DND-41 (cell line): ENCODE data around the gene ADH1C.

ENCODE experiments used
- ATAC-seq: fragments of 200-7000 bp; cut with Tn5 transposase; 3 replicates; pipeline ENCODE4 v1.9.1; 2021; ENCODE audit warnings: low read depth; ENCODE audit not compliant: insufficient read depth
- DNase-seq: peaks from one replicate; pipeline ENCODE4 v3.0.0-alpha.2; 2020
- H2AFZ ChIP-seq: 2 replicates; pipeline ENCODE4 v1.6.0; 2012; ENCODE audit warnings: low read depth, low read length
- H3K27ac ChIP-seq: 2 replicates; pipeline ENCODE4 v1.5.1; 2012; ENCODE audit warnings: low read length, inconsistent platforms
- H3K27me3 ChIP-seq: fragments of 200-600 bp; sonication (generic); 2 replicates; pipeline ENCODE4 v1.6.0; 2012; ENCODE audit warnings: low read length, mild to moderate bottlenecking, inconsistent platforms; ENCODE audit not compliant: insufficient read depth, poor library complexity
- H3K36me3 ChIP-seq: 2 replicates; pipeline ENCODE4 v1.5.1; 2012; ENCODE audit warnings: low read length, inconsistent platforms; ENCODE audit not compliant: insufficient read depth
- H3K4me1 ChIP-seq: 2 replicates; pipeline ENCODE4 v1.5.1; 2012; ENCODE audit warnings: mild to moderate bottlenecking, low read length; ENCODE audit not compliant: insufficient read depth
- H3K4me2 ChIP-seq: 2 replicates; pipeline ENCODE4 v1.6.0; 2012; ENCODE audit warnings: mild to moderate bottlenecking, moderate library complexity, low read length, inconsistent platforms; ENCODE audit not compliant: insufficient read depth
- H3K4me3 ChIP-seq, 2 experiments: fragments of 200-600 bp in 1 of 2; shearing (Covaris generic) in 1 of 2; 2 replicates each; pipeline ENCODE4 v1.5.1; 2012 to 2016; ENCODE audit warnings: inconsistent platforms in 2 of 2, low read length in 2 of 2, mild to moderate bottlenecking in 2 of 2, low read depth in 1 of 2, moderate library complexity in 1 of 2
- H3K79me2 ChIP-seq: 2 replicates; pipeline ENCODE4 v1.6.0; 2012; ENCODE audit warnings: low read length, inconsistent platforms; ENCODE audit not compliant: insufficient read depth
- H3K9ac ChIP-seq: 2 replicates; pipeline ENCODE4 v1.6.0; 2012; ENCODE audit warnings: low read depth, mild to moderate bottlenecking, inconsistent platforms, low read length, moderate library complexity
- H3K9me3 ChIP-seq: 2 replicates; pipeline ENCODE4 v1.5.1; 2012; ENCODE audit warnings: low read length, moderate library complexity, mild to moderate bottlenecking, inconsistent platforms; ENCODE audit not compliant: insufficient read depth, severe bottlenecking
- H4K20me1 ChIP-seq: 2 replicates; pipeline ENCODE4 v1.6.0; 2012; ENCODE audit warnings: low read length; ENCODE audit not compliant: insufficient read depth
- EZH2 ChIP-seq: IDR thresholded peaks from 3 replicates; pipeline ENCODE4 v1.6.1; 2012; ENCODE audit warnings: borderline replicate concordance, low read depth, mild to moderate bottlenecking, moderate library complexity, low read length, inconsistent platforms; ENCODE audit not compliant: severe bottlenecking
- TF ChIP-seq, protein P1 (sequence below): IDR thresholded peaks from 2 replicates; pipeline ENCODE4 v1.5.1; 2012; ENCODE audit warnings: borderline replicate concordance, low read length, moderate library complexity, mild to moderate bottlenecking; ENCODE audit not compliant: poor library complexity, severe bottlenecking; ENCODE audit errors: extremely low read depth

ADH1C gene

DNA sequence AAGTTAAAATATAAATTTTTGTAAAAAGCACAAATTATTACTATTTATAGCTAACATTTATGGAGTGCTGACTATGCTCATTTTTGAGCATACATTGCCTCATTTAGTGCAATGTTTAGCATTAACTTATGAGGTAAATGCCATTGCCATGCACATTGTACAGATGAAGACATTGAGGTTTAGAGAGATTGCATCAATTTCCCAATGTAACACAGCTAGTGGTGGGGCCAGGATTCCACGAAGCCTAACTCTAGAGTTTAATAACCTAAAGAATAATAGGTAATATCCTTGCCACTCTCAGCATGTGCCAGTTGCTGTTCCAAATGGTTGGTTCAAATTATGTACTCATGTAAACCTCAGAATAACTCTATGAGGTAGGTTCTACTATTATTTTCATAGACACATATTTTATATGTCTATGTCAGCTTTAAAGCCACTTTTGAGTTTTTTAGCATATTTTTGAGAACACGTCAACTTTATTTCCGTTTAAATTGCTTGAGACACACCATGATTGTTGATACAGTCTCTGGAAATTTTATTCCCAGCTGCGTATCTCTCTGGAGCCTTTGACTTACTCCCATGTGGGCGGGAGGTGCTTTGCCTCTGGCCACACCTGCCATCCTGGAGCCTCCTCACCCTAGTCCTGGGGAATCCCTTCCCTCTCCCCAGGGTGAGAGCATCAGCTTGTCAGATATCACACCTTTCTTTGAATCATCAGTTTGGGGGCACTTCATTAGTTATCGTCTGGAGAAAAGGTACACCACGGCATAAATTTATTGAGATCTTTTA, 51.0 kb downstream of the ADH1C start:
- no peak for TF ChIP-seq EZH2
- TF ChIP-seq, protein P1, sequence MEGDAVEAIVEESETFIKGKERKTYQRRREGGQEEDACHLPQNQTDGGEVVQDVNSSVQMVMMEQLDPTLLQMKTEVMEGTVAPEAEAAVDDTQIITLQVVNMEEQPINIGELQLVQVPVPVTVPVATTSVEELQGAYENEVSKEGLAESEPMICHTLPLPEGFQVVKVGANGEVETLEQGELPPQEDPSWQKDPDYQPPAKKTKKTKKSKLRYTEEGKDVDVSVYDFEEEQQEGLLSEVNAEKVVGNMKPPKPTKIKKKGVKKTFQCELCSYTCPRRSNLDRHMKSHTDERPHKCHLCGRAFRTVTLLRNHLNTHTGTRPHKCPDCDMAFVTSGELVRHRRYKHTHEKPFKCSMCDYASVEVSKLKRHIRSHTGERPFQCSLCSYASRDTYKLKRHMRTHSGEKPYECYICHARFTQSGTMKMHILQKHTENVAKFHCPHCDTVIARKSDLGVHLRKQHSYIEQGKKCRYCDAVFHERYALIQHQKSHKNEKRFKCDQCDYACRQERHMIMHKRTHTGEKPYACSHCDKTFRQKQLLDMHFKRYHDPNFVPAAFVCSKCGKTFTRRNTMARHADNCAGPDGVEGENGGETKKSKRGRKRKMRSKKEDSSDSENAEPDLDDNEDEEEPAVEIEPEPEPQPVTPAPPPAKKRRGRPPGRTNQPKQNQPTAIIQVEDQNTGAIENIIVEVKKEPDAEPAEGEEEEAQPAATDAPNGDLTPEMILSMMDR = no peak
- DNase-seq = no peak
- Histone ChIP-seq H3K4me1 (no peaks in the 10 kb centered on the region), H3K9ac (no peak overlapping the region), H3K4me2 (no peak overlapping the region), H4K20me1 (no peaks in the 10 kb centered on the region), H2AFZ (no peak overlapping the region), H3K79me2 (no peaks in the 10 kb centered on the region), H3K27me3 (no peaks in the 10 kb centered on the region), H3K4me3 (no peak overlapping the region), H3K9me3 (no peaks in the 10 kb centered on the region), H3K36me3 (no peaks in the 10 kb centered on the region), H3K27ac (no peak overlapping the region)
- no peak for ATAC-seq

- DNase-seq (no peak), ATAC-seq (no peak)
- Histone ChIP-seq H3K9me3 (no peaks in the 10 kb centered on the region), H2AFZ (no peak overlapping the region), H3K27me3 (no peaks in the 10 kb centered on the region), H3K4me3 (no peak overlapping the region), H3K27ac (no peak overlapping the region), H3K4me1 (no peaks in the 10 kb centered on the region), H3K79me2 (no peaks in the 10 kb centered on the region), H3K36me3 (no peaks in the 10 kb centered on the region), H4K20me1 (no peaks in the 10 kb centered on the region), H3K9ac (no peak overlapping the region), H3K4me2 (no peak overlapping the region)
- TF ChIP-seq, protein P1 = no peak
- no peak for TF ChIP-seq EZH2
These were observed 51.6 kb downstream of the ADH1C start for GRCh38 chr4:99300934-99301333.

DNA sequence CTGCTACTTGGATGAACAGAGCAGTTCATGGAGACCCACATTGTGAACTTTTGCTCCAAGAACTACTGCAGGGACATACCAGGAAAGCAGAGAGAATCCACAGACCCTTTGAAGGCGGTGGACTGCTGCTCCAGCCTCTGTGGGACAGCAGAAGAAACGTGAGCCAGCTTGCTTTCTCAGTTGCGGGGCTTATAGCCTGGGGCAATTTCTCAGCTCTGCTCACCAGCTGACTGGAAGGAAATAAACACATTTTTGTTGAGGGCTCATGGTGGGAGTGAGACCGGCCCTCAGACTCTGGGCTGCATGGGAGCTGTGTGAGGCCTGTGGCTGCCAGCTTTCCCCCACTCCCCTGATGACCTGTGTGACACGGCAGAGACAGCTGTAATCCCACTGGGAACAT, 59.2 kb downstream of the ADH1C start:
- Histone ChIP-seq H3K4me2 (no peak overlapping the region), H3K9ac (no peak overlapping the region), H3K79me2 (no peaks in the 10 kb centered on the region), H3K27me3 (no peaks in the 10 kb centered on the region), H3K27ac (no peak overlapping the region), H3K4me3 (no peak overlapping the region), H4K20me1 (no peaks in the 10 kb centered on the region), H3K36me3 (no peaks in the 10 kb centered on the region), H3K9me3 (no peaks in the 10 kb centered on the region), H3K4me1 (no peaks in the 10 kb centered on the region), H2AFZ (no peak overlapping the region)
- DNase-seq (no peak), ATAC-seq (no peak)
- TF ChIP-seq, protein P1 = no peak
- no peak for TF ChIP-seq EZH2
